HG03439 (cell line): ENCODE measurements around the gene LIM2.
A peak's percentile ranks its signal among the peaks of the same experiment; 100 is the strongest.
"Not testable (repeated sequence)": the region's sequence is repeated elsewhere in the genome, so short reads cannot be mapped to it uniquely, and the experiment has no call there.

Source experiments
- ATAC-seq: cut with Tn5 transposase; IDR thresholded peaks from one replicate; pipeline ENCODE4 v1.9.1; 2021; ENCODE audit warnings: mild to moderate bottlenecking, moderate library complexity; ENCODE audit not compliant: unreplicated experiment

The LIM2 gene

DNA sequence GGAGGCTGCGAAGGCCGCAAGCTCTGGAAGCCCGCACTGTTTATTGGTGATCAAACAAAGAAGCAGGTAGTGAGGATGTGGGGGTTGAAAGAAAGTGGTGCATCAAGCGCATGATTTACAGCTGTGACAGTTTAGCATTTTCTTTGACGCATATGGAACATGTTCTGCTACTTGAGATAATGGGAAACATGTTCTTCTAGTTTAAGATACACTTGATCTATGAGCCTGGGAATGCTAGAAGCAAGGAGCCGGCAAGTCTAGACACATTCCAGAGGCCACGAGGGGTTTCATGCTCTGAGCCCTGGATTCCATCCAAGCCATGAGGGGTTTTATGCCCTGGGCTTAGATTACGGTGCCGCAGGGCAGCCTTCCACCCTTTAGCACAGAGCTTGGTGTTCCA lies 9.7 kb upstream of the LIM2 start:
- ATAC-seq = not testable (repeated sequence)

DNA sequence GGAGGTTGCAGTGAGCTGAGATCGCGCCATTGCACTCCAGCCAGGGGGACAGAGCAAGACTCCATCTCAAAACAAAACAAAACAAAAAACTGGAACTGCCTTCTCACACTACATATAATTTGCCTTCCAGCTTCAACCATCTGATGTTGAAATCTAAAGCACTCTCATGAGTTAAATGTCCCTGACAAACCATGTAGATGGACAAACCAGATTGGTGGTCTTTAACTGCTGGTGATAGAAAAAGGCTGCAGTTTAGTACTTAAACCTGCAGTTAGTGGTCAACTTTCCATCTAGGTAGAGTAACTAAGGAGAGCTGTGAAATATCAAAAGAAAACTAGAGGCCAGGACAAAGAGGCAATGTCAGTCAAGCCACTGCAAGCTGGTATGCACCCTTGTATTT lies 8.4 kb upstream of the LIM2 start:
- no peak for ATAC-seq

DNA sequence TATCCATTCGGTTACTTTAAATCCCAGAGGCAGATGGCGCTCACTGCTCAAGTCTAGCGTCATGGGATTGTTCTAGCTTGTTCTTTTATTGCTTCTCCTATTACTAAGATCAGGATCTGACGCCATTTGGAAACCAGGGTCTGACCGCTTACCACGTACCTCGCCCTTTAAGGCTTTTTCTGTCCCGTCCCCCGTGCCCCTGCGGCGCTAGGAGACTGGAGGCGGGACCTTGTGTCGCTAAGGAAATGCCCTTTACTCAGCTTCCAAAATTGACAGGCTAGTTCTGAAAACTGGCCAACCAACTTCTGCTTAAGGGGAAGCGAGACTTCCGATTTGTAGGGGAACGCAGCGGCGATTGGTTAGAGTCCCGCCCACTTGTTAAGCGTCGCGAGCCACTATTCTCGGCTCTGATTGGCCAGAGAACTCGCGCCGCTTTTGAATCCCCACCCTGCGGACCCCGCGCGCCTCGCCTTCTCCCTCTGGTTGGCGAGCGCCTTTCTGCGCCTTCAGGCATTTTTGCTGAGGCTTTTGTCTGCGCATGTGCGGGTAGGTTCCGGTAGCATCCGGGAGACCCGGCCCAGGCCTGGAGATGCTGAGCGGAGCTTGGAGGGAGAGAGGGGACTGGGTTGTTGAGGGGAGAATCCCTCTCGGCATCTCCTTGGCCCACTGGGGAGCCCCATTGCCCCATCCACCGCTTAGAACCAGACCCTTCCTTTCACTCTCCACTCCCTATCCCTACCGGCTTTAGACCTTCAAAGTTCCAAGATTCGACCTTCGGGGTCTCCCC lies 6.5 kb upstream of the LIM2 start:
- ATAC-seq = peak; percentile 86

DNA sequence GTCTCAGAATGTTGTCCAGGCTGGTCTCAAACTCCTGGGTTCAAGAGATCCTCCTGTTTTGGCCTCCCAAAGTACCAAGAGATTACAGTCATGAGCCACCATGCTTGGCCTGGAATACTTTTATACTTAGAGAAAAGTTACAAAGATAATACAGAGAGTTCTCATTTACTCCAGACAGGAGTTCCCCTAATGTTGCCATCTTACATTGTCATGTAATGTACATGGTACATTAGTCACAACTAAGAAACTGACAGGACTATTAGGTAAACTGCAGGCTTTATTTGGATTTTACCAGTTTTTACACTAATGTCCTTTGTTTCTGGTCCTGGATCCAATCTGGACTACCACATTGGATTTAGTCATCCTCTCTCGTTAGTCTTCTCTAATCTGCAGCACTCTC lies 4.9 kb upstream of the LIM2 start:
- ATAC-seq = no peak

DNA sequence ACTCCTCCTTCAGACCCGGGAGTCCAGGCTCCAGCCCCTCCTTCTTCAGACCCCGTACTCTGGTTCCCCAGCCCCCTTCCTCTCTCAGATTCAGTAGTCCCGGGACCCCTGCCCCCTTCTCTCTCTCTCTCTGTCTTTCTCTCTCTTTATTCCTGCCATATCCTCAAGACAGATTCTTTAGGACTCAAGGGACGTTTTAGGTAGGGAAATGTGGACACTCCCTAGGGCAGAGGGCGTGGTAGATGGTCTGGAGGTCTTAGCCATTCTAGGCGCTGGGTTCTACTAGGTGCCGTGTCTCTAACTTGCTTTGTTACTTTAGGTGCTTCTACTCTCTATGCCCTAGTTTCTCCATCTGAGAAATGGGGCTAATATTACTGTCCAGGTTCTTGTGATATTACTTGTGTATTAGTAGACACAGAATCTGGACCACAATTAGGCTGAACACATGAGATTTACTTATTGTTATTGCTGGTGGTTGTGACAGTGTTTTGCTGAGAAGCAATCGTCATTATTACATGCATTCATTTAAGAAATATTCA lies 3.4 kb upstream of the LIM2 start:
- no peak for ATAC-seq

DNA sequence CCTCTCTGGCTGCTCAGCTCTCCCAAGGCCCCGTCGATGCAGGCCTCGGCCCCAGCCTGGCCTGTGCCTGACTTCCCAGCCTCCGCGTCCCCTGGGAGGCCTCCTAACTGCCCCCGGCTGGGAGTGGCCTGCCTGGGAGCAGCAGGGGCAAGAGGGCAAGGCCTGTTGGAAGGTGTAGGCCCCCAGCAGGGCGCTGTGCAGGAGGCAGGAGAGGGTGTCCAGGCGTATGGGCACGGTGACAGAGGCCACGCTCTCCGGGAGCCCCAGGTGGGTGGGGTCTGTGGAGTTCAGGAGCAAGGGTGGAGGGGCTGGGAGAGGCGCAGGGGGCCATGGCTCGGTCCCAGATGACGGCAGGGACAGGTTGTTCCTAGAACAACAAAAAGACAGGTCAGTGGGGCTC lies 1.4 kb upstream of the LIM2 start:
- ATAC-seq = no peak

DNA sequence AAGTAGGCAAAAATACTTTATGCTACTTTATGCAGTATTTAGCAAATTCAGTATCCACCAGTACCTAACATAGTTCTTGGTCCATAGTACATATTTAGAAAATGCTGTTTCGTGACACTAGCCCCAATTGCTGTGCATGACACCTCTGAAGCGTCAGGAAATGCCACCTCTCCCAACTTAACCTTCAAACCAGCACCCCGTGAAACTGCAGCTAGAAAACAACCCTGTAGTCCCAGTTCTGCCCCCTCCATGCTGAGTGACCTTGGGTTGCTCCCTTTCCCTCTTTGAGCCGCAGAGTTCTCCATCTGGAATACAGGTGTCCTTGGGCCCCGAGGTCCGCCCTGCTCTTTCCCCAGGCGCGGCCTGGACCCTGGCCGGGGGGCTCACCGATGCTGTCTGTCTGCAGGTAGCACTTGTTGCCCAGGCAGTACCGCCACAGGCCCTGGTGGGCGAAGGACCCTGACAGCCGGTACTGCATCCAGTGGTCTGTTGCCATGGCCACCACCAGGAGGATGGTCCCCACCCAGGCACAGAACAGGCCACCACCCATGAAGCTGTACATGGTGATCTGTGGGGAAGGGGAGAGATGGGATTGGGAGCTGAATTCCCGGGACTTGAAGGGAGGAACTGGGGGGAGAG lies 773 bp downstream of the LIM2 start:
- no peak for ATAC-seq

DNA sequence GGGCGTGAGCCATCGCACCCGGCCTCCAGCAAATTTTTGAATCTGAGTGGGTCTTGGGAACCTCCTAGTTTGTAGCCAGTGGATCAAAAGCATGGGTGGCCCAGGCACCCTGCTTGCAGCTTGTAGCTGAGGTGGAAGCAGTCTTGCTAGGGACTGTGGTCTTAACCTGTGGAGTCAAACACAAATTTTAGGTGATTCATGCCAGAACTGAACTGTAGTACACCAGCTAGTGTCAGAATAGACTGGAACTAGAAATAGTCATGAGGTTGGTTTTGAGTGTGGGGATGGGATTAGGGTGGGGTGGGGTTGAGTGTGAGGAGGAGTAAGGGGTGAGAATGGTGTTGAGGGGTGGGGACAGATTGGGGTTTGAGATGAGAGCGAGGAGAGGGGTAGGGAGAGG lies 5.8 kb downstream of the LIM2 start:
- ATAC-seq = no peak

DNA sequence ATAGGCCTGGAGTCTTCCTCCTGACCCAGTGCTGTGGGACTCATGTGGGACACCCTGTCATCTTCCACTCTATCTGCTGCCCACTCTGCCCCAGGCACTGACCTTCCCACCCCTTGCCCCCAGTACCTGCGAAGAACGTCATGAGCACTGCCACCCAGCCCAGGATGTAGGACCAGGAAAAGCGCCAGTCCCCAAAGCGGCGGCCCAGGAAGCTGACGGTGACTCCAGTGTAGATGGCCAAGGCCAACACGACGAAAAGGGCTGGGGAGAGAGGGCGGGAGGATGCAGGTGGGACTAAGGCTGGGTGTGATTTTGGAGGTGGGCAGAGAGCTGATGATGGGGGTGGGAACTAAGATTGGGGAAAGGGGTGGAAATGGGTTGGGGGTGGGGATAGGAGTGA lies 7.4 kb downstream of the LIM2 start:
- ATAC-seq = no peak

DNA sequence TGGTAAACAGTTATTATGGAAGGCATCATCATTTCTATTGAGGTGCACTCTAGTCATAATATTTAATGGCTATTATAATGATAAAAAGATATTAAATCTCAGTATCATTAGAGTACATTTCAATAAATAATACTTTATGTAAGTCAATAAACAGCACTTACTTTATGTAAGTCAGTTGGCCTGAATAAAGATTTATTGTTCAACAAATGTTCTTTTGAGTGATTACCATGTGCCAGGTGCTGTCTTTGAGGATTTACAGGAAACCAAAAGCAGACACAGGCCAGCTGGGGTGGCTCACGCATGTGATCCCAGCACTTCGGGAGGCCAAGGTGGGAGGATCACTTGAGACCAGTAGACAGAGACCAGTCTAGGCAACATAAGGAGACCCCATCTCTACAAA lies 10.4 kb downstream of the LIM2 start:
- ATAC-seq = no peak

DNA sequence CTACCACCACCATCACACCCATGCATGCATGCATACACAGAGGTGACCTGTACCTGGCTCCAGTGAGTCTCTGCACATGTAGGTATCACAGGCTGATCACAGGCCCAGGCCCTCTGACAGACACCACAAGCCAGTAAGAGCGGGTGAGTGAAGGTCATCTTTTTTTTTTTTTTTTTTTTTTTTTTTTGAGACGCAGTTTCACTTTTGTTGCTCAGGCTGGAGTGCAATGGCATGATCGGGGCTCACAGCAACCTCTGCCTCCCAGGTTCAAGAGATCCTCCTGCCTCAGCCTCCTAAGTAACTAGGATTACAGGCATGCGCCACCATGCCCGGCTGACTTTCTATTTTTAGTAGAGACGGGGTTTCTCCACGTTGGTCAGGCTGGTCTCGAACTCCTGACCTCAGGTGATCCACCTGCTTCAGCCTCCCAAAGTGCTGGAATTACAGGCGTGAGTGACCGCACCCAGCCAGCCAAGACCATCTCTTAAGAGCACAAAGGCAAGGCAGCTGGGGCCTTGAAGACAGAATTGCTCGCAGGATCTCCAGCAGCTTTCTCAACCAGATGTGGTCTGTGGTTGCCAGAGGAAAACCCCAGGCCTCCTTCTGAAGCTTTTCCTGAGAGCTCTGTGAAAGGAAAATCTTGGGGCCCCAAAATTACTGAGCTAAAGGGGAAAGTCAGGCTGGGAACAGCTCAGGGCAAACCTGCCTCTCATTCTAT lies 12.1 kb downstream of the LIM2 start:
- ATAC-seq = no peak

DNA sequence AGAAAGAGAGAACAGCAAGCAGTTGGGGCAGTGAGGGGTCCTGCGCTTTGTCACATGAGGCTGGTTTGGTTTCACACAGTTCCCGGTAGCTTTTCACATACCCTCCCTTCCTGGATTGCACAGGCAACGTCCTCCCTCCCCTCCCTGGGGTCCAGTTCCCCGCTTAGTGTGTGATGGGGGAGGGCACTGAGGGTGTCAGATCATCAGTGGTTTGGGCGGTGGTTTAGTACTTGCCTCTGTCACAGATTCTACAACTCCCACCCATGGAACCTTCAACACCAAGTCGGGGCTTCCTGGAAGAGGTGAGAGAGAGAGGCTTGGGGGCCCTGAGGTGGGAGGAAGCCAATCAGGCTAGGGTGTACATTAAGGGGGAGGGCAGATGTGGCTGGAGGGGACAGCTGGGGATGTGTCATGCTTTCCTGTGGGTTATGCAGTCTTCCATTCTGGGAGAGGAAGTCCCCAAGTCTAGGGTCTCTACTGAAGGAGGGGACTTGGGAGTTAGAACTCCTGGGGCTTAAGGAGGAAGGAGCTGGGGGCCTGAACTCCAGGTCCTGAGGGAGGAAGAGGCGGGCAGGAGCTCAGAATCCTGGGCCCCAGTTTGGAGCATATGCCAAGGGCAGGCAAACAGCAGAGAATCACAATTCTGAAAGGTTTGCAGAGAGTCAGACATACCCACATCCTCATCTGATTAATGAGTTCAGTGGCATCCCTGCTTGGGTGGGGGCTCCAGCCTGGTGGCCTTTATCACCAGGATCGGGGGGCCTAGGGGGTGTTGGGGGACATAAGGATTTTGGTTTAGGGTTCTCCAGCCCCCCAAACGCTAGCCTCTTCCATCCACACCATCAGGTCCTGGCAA lies 14.9 kb downstream of the LIM2 start, which contains the start of gene NKG7:
Gene NKG7 (minus strand): TSS at position 6 of the 856 bp plus-strand sequence. CDS start 119 bp downstream, outside the sequence.
- ATAC-seq = no peak

DNA sequence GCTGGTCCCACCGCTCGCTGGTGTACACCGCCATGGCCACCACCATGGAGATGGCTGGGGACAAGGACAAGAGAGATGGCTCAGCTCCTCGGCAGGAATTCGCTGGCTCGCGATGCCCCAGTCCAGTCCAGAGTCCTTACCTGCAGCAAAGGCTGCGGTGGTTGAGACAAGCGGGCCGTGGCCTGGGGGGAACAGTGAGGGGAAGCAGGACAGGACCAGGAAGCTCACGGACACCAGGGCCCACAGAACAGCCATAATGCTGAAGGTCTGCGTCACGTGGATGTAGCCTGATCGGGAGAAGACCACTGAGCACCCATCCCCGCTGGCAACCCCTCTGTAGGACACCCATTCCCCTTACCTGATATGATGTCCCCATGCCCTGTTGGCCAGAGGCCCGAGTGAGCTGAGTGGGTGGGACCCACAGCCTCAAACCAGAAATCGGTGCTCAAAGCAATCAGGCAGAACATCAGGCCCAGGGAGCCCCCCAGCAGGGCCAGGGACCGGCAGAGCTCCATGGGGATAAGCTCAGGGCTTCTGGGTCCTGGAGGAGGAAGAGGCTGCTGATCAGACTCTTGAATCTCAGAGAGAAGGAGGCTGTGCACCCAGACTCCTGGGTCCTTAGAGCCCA lies 15.6 kb downstream of the LIM2 start:
- no peak for ATAC-seq

DNA sequence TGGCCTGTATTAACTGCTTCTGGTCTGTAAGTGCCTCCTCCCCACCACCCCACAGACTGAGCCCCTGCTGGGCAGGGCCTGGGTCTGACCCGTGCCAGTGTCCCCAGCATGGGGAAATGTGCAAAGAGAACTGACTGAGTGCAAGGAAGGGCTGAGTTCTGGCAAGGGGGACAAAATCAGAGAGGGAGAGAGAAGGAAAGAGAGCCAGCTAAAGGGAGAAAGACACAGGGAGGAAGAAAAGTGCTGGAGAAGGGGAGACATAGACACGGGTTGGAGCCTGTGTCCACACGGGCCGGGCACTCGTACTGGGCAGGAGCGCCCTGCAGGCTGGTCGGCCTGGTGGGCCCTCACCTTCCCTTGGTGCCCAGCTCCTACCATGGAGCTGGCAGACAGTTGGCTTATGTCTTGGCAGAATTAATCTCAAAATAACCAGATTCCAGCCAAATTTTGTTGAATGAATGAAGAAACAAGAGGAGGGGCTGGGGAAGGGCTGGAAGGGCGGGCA lies 16.5 kb downstream of the LIM2 start:
- ATAC-seq = no peak

DNA sequence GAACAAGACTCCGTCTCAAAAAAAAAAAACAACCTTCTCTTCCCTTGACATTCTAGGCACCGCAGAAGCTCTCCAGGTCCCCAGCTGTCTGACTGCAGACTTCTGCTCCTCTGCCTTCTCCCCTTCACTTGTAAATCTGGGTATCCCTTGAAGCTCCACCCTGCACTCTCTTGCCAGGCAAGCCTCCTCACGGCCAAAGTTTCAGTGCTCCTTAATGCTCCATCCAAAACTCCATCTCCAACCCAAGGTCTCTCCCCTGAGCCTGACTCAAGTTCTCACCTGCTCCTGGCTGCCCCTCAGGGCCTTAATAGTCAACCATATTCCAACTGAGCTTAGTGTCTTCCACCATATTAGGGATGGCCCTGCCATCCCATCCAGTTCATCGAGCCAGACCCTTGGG lies 17.5 kb downstream of the LIM2 start:
- no peak for ATAC-seq

DNA sequence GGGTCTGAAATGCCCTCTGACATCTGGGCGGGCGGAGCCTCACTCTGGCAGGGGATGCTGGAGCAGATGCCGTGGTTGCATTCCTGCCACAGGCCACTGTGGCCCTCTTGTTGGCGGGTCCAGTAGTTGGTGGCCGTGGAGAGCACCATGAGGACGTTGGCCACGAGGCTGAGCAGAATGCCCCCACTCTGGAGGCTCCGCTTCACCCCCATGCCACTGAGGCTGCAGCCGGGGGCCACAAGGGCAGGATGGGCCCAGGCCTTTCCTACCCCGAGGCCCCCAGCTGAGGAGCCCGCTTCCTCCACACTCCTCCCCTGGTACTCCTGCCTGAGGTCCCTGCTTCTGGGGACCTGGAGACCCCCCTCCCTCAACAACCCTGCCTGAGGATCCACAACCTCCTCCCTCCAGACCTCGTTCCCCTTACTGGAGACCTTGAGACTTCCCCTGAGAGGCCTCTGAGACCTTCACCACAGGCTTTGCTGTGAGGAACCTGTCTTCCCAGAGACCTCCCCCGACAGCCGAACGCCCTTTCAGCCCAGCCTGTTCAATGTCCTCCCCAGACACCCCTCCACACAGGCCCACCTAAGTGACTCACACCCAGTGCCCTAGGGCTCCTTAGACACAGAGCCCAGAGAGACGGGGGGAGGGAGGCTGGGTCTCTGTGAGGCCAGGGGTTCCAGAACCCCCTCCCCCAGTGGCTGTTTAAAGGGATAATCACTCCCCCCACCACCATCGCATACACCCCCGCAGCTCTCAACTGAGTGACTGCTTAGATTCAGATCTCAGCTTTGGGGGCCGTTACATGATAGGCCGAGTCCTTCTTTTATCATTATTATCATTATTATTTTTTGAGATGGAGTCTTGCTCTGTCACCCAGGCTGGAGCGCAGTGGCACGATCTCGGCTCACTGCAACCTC lies 19.1 kb downstream of the LIM2 start, which contains the start of gene CLDND2:
Gene CLDND2 (minus strand): TSS at position 638 of the 917 bp plus-strand sequence. CDS start 426 bp downstream, at position 212.
- ATAC-seq = no peak

DNA sequence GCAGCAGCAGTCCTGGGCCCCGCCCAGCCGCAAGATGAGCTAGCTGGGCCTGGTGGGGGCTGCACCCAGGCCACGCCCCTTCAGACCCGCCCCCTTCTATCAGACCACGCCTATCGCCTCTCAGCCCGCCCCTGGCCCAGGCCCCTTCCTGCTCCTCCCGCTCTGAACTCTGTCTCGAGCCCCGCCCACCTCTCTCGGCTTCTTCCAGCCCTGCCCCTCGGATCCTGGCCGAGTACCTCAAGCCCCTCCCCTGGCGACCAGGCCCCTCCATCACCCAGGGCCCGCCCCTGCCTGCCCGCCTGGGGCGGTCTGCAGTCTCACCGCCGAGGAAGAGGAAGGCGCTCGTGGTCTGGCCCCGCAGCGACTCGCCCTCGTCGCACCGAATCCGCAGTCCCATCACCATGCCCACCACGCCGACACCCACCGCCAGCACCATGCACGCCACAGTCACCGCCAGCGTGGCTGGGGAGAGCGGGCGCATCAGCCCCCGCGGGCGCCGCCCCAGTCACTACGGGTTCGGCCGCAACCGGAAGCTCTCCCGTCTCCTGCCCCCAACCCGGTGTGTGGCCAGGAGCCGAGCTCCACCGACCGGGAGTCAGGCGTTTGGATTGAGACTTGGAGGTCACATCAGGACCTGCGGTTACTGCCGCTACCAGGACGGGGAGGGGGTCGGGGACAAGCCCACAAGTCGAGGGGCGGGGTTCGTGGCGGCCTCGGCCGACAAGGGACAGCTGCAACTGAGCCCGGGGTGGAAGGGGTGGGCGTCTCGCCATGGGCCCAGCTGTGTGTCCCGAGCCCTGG lies 20.0 kb downstream of the LIM2 start:
- peak; percentile 65 for ATAC-seq

DNA sequence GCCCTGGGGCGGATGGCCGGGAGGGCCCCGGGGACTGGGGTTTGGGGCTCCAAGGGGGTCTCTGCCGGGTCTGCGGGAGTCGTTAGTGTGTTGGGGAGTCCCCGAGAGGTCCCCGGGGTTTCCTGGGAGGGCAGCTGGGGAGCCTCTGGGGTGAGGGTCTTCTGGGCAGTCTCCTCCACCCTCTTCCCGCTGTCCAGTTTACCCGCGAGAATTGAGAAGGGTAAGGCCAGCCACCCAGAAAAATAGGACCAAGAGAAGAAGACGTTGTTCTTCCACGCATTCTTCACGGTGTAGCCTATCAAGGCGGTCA lies 20.6 kb downstream of the LIM2 start:
- ATAC-seq = no peak
